Stimulated activated effector memory CD8-positive, alpha-beta T cell treated with anti-CD3 and anti-CD28 coated beads, Interleukin-12 subunit alpha, Interleukin-12 subunit beta, amount 100 ng/mL, for 72 hours (primary cell): ENCODE measurements around the gene ACVR1B.

Source experiments
- ATAC-seq: fragments of 150-1000 bp; cut with Tn5 transposase; 2 replicates; pipeline ENCODE4 v1.10.0; 2021
- DNase-seq, 2 donors: peaks; one replicate each; pipeline ENCODE4 v3.0.0; 2021 to 2022; ENCODE audit warnings: low spot score in 2 of 2
- H3K27ac Mint-ChIP-seq: one replicate; pipeline ENCODE4 v1.8.0; 2022; ENCODE audit warnings: mild to moderate bottlenecking, mixed read lengths
- H3K36me3 Mint-ChIP-seq: one replicate; pipeline ENCODE4 v1.8.0; 2022; ENCODE audit warnings: mild to moderate bottlenecking, mixed read lengths
- H3K4me1 Mint-ChIP-seq: one replicate; pipeline ENCODE4 v1.8.0; 2022; ENCODE audit warnings: mixed read lengths
- H3K4me3 Mint-ChIP-seq: one replicate; pipeline ENCODE4 v1.8.0; 2022; ENCODE audit warnings: mild to moderate bottlenecking, mixed read lengths
- H3K9me3 Mint-ChIP-seq: one replicate; pipeline ENCODE4 v1.8.0; 2022; ENCODE audit warnings: mixed read lengths

The ACVR1B gene

GRCh38 chr12:52041695-52042123 is 90.2 kb downstream of the ACVR1B start:
- H3K4me1 Mint-ChIP-seq: peaks cover 50% of the 10 kb centered on the region

GRCh38 chr12:52042706-52043385 is 91.3 kb downstream of the ACVR1B start:
- peaks cover 50% of the 10 kb centered on the region for H3K4me1 Mint-ChIP-seq

More at GRCh38 chr12:52041695-52042123, 90.2 kb downstream of the ACVR1B start:
- Mint-ChIP-seq H3K4me3 (peak overlapping the region; percentile 56), H3K9me3 (no peaks in the 10 kb centered on the region), H3K27ac (peak overlapping the region; percentile 87), H3K36me3 (peaks cover 6% of the 10 kb centered on the region)
- ATAC-seq (peak; percentile 14), DNase-seq (no peak)

GRCh38 chr12:52043386-52044212 is 92.1 kb downstream of the ACVR1B start:
- Mint-ChIP-seq H3K27ac (peak overlapping the region; percentile 87), H3K4me3 (no peak overlapping the region), H3K4me1 (peaks cover 43% of the 10 kb centered on the region), H3K9me3 (no peaks in the 10 kb centered on the region), H3K36me3 (peaks cover 12% of the 10 kb centered on the region)
- DNase-seq (no peak), ATAC-seq (no peak)

More at GRCh38 chr12:52042706-52043385, 91.3 kb downstream of the ACVR1B start:
- H3K27ac Mint-ChIP-seq: peak overlapping the region; percentile 87
- ATAC-seq: no peak
- H3K36me3 Mint-ChIP-seq: peaks cover 12% of the 10 kb centered on the region
- no peak overlapping the region for H3K4me3 Mint-ChIP-seq
- DNase-seq: no peak
- H3K9me3 Mint-ChIP-seq: no peaks in the 10 kb centered on the region

- no peak for DNase-seq
Observed at GRCh38 chr12:52044292-52044983, 92.9 kb downstream of the ACVR1B start.

GRCh38 chr12:52045794-52046199 is 94.3 kb downstream of the ACVR1B start:
- Mint-ChIP-seq H3K4me3 (no peak overlapping the region), H3K27ac (peak overlapping the region; percentile 88), H3K4me1 (peaks cover 44% of the 10 kb centered on the region), H3K36me3 (peaks cover 20% of the 10 kb centered on the region), H3K9me3 (no peaks in the 10 kb centered on the region)
- ATAC-seq: no peak
- no peak for DNase-seq

More at GRCh38 chr12:52044292-52044983, 92.9 kb downstream of the ACVR1B start:
- Mint-ChIP-seq H3K36me3 (peaks cover 12% of the 10 kb centered on the region), H3K4me3 (no peak overlapping the region), H3K9me3 (no peaks in the 10 kb centered on the region), H3K27ac (no peak overlapping the region), H3K4me1 (peaks cover 45% of the 10 kb centered on the region)
- no peak for ATAC-seq
